Fibroblast of the conjunctiva (primary cell): Measurements from ENCODE around the gene OR51E2.
"Not testable (repeated sequence)": the region's sequence is repeated elsewhere in the genome, so short reads cannot be mapped to it uniquely, and the experiment has no call there.

Source experiments
- DNase-seq: peaks from one replicate; pipeline ENCODE4 v3.0.0-alpha.2; 2010; ENCODE audit warnings: low read depth

Gene OR51E2, protein sequence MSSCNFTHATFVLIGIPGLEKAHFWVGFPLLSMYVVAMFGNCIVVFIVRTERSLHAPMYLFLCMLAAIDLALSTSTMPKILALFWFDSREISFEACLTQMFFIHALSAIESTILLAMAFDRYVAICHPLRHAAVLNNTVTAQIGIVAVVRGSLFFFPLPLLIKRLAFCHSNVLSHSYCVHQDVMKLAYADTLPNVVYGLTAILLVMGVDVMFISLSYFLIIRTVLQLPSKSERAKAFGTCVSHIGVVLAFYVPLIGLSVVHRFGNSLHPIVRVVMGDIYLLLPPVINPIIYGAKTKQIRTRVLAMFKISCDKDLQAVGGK

DNA sequence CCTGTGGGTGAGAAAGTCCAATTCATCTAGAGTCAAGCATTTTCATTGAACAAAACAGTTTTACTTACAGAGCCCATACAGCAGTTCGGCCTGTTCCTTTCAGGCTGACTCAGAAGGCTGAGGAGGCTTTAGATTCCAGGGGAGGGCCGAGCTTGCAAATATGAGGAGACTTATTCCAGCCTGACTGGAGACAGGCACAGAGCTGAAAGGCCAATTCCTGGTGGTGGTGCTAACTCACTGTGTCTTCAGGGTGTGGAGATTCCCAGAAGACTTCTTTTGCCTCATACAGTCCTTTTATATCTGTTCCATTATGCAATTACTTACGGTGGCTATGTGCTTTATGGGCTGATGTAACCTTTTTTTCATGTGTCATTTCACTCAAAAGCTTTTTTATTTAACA lies at the start of gene OR51E2:
Gene OR51E2 (minus strand): TSS at position 269 of the 400 bp plus-strand sequence. CDS start 15,142 bp downstream, outside the sequence.
- no peak for DNase-seq

DNA sequence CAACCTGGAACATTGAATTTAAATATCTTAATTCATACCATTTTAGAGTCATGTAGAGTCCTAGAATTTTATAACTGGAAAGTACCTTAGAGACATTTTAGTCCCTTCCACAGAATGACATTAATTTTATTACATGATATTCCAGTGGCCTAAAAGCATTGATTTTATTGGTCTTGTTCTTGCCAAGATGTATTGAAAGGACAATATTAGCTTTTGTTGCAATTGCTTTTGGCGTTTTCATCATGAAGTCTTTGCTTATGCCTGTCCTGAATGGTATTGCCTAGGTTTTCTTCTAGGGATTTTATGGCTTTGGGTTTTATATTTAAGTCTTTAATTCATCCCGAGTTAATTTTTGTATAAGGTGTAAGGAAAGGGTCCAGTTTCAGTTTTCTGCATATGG lies 43.1 kb upstream of the OR51E2 start:
- DNase-seq: no peak

DNA sequence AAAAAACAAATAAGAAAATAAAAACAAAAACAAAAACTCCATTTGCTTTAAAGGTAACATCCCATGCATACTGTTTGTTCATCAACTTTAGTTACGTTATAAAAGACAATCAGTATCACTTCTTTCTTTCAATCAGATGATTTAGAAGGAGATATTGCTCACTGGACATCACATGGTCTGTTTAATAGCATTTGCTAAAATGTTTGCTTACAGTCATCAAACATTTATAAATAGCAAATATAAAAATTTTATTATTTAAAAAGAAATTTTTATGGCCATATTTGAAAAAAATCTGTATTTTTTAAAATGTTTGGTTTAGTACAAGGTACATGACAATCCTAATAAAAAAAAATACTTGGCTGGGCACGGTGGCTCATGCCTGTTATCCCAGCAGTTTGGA lies 29.5 kb upstream of the OR51E2 start:
- DNase-seq: no peak

DNA sequence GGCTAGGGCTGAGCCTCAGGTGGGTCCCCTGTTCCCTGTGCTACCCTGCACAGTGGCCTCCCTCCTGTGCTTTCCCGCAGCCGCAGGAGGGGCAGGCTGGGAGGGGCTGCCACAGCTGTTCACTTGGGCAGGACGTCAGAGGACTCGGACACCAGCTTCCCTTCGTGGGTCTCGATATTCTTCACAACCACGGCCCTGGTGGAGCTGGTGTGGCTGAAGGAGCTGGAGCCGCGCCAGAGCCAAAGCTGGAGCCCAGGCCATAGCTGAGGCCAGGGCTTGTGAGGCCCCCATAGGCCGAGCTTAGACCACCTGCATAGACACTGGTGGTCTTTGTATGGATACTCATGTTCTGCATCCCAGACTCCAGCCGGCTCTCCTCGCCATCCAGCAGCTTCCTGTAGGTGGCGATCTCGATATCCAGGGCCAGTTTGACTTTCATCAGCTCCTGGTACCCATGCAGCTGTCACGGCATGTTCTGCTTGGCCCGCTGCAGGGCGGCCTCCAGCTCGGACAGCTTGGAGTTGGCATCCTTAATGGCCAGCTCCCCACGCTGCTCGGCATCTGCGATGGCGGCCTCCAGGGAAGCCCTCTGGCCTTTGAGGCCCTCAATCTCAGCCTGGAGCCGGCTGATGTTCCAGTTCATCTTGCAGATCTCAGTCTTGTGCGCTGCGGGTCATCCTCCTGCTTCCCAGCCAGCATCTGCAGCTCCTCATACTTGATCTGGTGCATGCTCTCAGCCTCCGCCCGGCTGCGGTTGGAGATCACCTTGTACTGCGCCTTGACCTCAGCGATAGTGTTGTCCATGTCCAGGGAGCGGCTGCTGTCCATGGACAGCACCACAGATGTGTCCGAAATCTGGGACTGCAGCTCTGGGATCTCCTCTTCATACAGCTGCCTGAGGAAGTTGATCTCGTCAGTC lies 25.2 kb upstream of the OR51E2 start:
- not testable (repeated sequence) for DNase-seq

DNA sequence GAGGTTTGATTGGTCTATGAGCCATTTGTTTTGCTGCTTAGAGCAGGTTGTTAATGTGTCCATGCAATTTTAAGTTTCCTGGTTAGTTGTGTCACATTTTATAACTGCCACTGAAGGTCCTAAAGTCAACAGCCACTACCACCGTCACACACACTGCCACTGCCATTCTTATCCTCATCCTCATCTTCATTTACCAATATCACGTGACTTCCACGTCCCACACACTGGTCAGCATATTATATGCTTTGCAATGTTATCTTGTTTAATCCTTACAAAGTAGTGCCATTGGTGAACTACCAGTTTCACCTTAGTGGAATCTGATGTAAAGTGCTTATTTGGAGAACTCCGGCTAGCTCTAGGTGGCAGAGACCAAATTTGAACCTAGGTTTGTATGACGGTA lies 16.6 kb upstream of the OR51E2 start:
- DNase-seq: no peak

DNA sequence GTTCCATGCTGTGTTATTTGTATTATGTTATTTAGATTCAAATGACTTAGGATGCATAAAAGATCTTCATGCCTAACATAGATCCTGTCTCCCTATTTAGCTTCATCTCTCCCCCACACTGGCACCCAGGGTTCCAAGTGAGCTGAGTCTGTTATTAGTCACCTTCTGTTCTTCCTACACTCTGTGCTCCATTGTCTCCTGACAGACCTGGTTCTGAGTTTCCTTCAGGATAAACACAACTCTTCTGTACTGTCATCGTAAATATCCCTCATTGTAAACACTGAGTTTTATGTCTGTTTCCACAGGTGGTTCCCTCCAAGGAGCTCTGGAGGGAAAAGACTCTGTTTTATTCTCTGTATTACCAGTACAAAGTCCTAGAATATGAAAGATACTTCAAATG lies 15.6 kb upstream of the OR51E2 start:
- DNase-seq: no peak

DNA sequence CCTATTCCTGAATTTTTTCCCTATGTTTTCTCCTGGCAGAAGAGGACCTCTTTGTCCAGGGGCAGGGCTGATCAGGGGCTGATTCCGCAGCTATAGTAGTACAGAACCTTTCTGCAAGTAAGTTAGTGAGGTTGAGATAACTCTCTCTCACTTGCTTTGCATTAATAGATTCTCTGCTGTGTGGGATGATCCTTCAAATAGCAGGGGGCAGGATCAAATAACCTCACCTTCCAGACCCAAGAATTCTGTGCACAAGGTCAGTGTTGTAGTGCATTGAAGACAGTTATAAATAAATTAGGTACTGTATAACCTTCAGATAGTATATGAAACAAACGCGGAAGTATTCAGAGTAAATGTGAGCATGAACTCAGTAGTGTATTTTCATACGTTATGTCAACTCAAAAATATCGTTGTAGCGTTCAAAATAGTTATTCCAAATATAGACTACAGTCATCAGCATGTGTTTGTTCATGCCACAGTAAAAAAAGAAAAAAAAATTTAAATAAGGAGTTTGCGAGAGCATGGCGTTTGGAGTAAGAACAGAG lies 7.2 kb upstream of the OR51E2 start:
- no peak for DNase-seq

DNA sequence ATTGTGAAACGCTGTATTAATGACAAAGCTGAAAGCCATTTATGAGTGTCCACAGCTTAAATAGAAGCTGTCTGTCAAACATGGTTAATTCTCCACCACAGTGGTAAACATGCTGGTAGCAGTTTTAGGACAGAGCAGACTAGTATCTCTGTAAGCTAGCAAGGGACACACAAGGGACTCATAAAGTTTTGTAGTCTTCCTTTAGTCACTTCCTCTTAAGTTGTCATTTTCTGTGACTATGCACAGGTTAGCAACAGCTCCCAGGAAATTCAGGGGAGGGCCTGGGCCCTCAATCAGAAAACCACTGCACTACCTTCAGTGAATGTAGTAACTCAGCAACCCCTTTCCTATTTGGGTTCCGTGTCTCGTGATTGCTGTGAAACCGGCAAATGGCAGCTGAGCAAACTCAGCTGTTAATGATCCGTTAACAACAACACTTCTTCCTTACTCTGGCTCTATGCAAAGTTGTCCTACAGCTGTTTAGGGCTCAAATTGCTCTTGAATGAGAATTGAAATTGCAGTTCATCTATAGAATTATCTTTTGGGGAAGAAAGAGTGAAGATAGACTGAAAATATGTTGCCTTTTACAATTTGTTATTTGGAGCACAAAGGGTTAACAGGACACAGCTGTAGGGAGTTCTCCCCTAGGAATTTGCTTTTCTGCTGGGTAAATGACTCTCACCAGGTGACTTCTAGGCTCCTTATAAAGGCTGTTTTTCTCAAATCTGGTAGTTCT lies 6.6 kb upstream of the OR51E2 start, which contains the start of gene MMP26:
Gene MMP26 (plus strand): TSS at position 731 of the 736 bp plus-strand sequence.
- no peak for DNase-seq

DNA sequence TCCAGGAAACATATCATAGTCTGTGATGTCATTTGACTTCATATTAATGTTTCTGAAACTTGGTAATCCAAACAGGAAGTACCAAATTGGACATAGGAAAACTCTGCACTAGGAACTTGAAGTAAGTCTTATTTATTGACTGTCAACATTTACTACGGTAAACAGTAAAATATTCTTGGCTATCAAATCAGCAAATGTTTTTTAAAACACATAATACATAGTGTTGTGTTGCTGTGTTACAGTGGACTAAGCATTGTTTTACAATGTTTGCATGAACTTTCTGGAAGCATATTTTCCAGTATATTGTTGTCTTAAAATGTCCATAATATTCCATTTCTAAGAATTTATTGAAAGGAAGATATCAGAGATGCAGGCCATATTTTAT lies 2.8 kb upstream of the OR51E2 start:
- DNase-seq: no peak

DNA sequence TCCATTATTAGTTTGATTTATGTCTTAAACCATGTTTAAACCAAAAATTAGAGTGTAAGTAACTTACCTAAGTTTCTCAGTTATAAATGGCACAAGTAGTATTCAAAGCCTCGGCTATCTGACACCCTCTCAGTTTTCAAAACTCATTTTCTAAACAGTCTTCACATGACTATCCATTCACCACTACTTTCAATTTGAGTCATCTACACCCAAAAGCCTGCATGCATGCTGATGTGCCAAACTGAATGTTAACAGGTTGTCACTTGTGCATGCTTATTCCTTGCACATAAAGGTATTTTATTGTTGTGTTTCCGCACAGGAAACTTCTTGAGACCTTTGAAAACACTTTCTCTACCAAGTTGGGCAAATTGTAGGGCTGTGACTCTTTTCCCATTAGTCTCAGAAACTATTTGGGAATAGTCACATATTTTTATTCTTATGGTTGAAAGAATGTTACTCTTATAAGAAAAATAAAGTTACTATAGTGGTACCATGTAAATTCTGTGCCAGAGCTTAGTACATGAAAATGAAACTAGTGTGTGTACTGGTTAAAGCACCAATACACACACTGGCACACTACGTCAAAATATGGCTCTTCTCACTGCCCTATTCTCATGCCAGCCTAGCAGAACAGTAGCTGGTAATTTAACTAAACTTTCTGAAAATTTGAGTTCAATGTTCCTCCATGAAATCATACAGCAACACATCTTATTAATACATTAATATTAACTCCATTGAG lies 2.2 kb upstream of the OR51E2 start:
- DNase-seq: no peak

DNA sequence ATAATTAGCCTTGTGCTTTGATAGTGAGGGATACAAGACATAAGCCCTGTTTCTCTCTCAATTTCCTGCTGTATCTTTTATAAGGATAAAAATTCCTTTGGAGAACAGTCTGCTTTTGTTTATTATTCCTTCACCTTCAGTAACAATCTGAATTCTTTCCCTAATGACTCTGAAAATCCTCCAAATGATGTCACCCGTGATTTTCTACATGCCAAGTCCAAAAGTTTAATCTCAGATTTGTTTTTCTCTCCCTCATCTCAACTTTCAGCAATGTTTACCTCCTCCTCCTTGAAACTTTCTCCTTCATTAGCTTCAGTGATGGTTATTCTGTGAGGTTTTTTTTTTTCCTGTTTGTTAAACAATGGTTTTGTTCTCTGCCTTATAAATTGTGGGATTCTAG lies 2.2 kb downstream of the OR51E2 start:
- DNase-seq: no peak

DNA sequence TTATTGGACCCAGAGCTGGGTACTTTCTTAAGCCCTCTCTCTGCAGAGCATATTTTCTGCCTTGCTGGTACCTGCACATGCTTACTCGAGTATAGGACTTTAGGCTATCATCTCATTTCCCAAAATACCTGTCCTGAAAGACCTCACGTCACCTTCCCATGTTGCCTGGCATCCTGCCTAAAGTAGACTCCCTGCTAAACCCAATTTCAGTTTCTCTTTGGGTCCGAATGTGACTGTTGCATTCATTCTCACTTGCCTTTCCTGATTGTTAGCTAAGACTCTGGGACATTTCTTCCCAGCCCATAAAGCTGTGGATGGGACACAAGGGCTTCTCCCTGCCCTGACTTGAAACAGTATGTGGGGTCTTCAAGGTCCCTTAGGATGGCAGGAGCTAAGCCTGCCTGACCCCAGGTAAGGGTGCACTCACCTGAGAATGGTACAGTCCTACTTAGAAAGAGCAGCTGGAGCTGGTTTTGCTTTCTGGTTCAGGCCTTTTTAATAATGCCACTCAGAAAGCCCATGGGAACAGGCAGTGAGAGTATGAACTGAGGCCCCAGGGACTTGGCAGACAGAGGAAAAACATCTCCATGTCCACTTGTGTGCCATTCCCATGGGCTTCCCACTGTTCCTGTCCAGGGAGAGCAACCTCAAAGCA lies 12.9 kb downstream of the OR51E2 start:
- no peak for DNase-seq

DNA sequence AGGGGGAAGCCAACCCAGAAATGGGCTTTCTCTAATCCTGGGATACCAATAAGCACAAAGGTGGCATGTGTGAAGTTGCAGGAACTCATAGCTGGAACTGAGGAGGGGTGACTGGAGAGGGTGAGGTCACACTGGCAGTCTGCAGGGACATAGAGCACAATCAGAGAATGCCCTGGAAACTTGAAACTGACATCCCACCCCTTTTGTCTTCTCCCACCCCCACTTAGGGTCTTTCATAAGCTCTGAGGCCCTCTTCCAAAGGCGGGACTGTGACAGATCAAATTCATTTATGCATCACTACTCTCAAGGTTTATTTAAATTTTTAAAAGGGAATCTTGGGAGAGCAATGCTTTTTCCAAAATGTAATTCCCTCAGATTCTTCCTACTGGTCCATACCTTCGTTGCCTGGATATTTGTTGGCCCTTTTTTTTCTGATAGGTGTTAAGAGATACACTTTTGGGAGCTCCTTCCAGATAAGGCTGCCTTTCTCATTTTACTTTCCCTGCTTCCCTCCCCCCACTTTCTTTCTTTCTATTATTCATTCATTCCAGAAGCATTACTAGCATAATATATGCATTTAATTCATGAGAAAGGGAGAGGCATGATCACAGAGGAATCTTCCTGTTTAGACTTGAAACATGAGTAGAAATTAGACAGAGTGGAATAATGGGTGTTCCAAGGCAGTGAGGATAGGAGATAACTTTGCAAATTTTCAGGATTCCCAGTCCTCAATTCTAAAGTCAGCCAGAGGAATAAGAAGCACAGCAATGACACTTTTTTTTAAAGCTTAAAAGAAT lies 14.8 kb downstream of the OR51E2 start:
- DNase-seq: no peak

DNA sequence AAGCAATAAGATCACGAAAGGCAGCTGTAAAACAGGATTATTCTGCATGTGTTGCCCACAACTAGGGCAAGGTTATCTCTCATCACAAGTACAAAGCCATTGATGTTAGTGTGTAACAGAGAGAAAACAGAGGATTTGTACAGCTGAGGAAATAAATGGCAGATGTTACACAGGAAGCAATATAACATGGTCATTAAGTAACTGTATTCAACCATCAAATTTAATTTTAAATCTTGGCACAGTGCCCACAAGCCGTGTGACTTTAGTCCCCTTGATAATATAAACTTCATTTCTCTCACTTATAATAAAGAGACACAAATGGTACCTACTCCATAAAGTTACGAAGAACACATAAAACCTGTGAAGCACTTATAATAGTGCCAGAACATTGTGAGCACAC lies 17.3 kb downstream of the OR51E2 start:
- no peak for DNase-seq

DNA sequence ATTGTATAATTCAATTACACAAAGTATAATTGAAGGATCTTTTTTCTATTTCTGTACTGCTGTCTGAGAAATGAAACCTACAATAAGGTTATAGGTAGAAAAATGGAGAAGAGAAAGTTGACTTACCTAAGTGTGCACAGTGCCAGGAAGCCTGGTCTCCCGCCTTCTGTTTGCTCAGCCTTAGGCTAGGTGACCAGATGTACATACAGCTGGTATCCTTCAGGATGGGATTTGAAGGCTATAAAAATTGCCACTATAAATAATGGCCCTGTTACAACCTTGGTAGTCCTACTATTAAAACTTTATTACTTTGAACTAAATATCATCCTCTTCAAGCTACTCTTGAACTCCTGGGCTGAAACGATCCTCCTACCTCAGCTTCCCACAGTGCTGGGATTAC lies 19.7 kb downstream of the OR51E2 start:
- no peak for DNase-seq

DNA sequence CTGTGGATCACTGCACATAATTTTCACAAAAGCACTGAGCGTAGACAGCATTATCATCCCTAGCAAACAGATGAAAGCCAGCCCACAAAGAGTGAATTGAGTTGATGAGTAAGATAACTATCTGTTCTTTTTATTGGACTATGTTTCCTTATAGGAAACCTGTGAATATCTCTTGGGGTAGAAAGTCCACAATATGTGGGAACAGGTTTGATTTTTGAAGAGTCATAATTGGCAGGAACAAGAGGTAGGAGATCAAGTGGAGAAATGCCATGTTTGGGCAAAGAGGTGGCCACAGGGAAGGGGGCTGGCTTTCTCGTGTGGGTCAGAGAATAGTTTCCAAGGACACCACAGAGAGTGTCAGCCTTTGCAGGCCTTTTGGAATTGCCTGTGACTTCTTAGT lies 23.9 kb downstream of the OR51E2 start:
- no peak for DNase-seq

DNA sequence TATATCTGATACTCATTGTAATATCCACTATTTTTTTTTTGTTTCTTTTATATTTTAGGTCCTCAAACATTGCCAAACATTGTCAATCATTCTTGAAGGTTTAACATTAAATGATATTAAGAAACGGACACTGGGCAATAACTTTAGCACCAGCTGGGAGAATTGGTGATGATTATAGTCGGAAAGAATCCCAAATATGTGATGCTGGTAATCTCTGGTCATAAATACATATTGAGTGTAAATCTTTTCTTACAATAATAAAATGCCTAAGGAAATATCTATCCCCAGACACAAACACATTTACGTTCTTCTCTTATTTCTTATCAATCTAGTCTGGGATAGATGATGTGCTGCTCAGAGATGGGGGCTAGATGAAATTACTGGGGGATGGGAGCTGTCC lies 25.2 kb downstream of the OR51E2 start:
- DNase-seq: no peak

DNA sequence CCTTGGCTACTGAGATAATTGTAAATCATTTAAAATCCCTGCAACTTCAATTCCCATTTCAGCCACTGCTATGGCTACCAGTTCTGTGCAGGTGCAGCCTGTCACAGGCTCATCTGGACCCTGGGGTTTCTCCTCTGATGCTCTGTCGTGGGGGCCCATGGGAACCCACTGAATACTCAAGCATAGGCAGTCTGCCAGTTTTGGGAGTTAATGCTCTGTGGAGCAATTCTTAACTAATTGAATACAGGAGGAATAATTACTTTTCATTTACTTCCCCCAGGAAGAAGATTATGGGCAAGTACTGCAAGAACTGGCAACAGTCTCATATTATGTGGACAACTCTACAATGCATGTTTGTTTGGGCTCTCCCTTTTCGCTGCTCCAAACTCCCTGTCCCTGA lies 25.9 kb downstream of the OR51E2 start:
- DNase-seq: no peak

DNA sequence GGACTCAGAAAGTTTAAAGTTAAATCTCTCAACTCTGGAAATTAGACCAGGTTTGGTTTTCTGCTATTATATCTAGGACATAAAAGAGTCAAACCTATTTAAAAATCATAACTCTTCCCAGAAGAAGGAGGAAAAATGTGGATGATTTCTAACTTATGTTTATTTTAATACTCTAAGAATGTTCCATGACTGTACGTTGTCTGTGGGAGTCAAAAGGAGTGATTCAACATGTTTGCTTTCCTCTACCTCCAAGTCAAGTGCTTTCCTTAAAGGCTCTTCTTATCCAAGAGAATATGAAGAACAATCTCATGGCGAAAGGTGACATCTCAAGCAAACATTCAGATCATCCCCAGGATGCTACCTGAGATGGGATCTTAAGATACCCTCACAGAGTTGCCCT lies 32.2 kb downstream of the OR51E2 start:
- no peak for DNase-seq

DNA sequence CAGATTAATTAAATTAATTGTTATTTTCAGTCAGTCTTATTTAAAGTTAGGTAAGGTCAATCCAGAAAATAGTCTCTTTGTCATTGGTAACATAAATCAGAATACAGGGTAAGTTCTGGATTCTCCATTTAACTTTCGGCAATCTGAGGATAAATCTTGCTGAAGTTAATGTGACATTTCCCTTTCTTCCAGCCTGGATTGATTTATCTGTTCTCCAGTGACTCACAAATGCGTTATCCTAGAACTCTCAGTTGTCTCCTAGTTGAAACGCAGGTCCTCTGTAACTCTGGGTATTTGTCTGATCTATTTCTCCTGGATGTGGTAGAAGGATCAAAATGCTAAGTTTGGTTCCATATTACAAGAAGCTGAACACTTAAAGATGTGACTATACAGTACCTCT lies 32.9 kb downstream of the OR51E2 start:
- DNase-seq: no peak
